ENCODE results near the gene SLC25A12.

The SLC25A12 gene

DNA sequence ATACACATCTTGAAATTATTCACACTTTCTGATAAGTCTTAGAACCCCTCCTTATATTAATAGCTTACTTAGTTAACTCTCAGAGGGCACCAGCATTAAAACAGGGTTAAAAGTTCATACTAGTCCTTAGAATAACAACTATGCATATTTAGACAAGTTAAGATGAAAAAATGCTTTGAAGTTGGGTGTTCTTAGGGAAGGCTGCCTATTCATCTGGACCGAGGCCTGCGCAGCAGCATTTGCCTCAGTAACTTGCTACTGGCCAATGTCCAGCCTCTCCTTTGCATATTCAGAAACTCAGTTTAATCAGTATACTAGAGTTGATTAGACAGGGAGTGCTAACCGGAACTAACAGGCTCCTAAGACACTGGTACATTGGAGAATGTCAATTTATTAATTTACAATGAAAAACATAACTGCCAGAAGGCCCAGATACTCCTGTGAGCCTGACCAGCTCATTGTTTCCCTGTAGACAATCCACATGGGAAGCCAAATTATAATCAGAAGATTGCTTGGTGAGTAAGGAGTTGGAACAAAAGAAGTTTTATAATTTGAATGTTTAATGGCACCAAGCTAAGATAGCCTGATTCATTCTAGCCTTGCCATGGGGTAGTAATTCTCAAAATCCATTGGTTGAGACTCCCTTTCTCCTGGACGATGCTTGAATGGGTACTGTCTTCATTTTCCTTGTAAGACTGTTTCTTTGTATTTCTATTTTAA, 157.9 kb downstream of the SLC25A12 start:
- H3K4me2 ChIP-seq (ENCODE audit: low read length): no peak overlapping the region
- no peak overlapping the region for H3K27ac ChIP-seq (ENCODE audit: low read length)
- no peaks in the 10 kb centered on the region for H3K27me3 ChIP-seq (ENCODE audit: low read depth, low read length)
- no peaks in the 10 kb centered on the region for H3K9me3 ChIP-seq (ENCODE audit: insufficient read depth, low read length)
- H3K4me1 ChIP-seq (ENCODE audit: low read length): peaks cover 3% of the 10 kb centered on the region
- no peaks in the 10 kb centered on the region for H4K20me1 ChIP-seq (ENCODE audit: insufficient read depth, low read length)
- no peak for TF ChIP-seq EZH2phosphoT487 (IDR thresholded peaks at IDR 0.05; ENCODE audit: low read depth)
- TF ChIP-seq, protein P1, sequence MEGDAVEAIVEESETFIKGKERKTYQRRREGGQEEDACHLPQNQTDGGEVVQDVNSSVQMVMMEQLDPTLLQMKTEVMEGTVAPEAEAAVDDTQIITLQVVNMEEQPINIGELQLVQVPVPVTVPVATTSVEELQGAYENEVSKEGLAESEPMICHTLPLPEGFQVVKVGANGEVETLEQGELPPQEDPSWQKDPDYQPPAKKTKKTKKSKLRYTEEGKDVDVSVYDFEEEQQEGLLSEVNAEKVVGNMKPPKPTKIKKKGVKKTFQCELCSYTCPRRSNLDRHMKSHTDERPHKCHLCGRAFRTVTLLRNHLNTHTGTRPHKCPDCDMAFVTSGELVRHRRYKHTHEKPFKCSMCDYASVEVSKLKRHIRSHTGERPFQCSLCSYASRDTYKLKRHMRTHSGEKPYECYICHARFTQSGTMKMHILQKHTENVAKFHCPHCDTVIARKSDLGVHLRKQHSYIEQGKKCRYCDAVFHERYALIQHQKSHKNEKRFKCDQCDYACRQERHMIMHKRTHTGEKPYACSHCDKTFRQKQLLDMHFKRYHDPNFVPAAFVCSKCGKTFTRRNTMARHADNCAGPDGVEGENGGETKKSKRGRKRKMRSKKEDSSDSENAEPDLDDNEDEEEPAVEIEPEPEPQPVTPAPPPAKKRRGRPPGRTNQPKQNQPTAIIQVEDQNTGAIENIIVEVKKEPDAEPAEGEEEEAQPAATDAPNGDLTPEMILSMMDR (IDR thresholded peaks at IDR 0.05; ENCODE audit: low read depth, low read length): no peak
- no peaks in the 10 kb centered on the region for H3K79me2 ChIP-seq (ENCODE audit: low read length)
- peaks cover 32% of the 10 kb centered on the region for H3K36me3 ChIP-seq (replicated peaks; ENCODE audit: low read depth, low read length)
- H2AFZ ChIP-seq (ENCODE audit: low read depth, low read length): no peak overlapping the region
- no peak overlapping the region for H3K9ac ChIP-seq (ENCODE audit: low read length)
- H3K4me3 ChIP-seq (ENCODE audit: low read length): no peak overlapping the region

All from OCI-LY3 (cell line).